Keratinocyte (primary cell): ENCODE results near the gene PIGO.

ENCODE experiments used
- CTCF ChIP-seq, 3 experiments: IDR thresholded peaks in 1 of 3; conservative IDR thresholded peaks in 1 of 3; optimal IDR thresholded peaks in 1 of 3; 2 replicates in 2 of 3; 3 replicates in 1 of 3; pipeline versions ENCODE3 to v1.5.1; 2011; ENCODE audit warnings: low read length in 3 of 3, mild to moderate bottlenecking in 3 of 3, moderate library complexity in 2 of 3, control low read depth in 1 of 3, inconsistent platforms in 1 of 3; ENCODE audit not compliant: insufficient read depth in 2 of 3; ENCODE audit errors: extremely low read depth in 1 of 3
- EZH2 ChIP-seq: IDR thresholded peaks from one replicate; pipeline ENCODE4 v1.6.1; 2012; ENCODE audit warnings: inconsistent platforms, mild to moderate bottlenecking, low read length, moderate library complexity

GRCh38 chr9:35074791-35075190, 21.6 kb downstream of the PIGO start:
- TF ChIP-seq CTCF (optimal IDR thresholded peaks at IDR 0.05 in 1 of 3, IDR thresholded peaks at IDR 0.05 in 1 of 3, conservative IDR thresholded peaks at IDR 0.05 in 1 of 3; ENCODE audit: extremely low read depth in 1 of 3, insufficient read depth in 2 of 3, low read length in 3 of 3) (no peak), EZH2 (no peak)
